ENCODE results near the gene LRRC4B.

DNA sequence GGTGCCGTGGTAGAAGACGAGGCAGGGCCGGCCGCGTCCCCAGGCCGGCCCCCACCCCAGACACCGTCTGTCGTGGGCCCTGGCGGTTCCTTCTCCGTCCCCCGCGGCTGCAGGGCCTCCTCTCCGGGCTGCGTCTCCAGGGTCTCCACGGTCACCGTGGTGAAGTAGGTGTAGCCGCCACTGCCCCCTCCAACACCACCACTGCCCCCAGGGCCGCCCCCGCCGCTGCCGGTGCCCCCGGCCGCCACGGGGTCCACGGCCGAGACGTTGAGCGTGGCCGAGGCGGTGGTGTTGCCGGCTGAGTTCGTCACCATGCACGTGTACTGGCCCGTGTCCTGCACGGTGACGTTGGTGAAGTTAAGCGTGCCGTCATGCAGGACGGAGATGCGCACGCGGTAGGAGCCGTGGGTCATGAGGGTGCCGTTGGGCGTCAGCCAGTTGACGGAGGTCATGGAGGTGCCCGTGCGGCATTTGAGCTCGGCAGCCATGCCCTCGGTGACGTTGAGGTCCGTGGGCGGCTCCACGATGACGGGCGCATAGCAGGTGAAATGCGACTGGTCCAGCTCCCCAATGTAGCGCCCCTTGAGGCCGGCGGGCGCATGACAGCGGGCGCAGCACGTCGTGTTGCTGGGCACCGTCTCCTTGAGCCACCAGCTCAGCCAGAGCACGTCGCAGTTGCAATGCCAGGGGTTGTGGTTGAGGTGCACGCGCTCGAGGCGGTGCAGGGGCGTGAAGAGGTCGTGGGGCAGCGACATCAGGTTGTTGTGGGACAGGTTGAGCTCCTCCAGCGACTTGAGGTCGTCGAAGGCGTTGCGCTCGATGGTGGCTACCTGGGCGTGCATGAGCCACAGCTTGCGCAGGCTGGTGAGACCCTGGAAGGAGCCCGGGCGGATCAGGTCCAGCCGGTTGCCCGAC, 49.9 kb downstream of the LRRC4B start:
- no peak for TF ChIP-seq CTCF (IDR thresholded peaks at IDR 0.05; ENCODE audit: insufficient read depth, low read depth, low read length)
- no peak for TF ChIP-seq EZH2 (IDR thresholded peaks at IDR 0.05; ENCODE audit: insufficient read depth, low read length)

Data from astrocyte (in vitro differentiated cells and primary cell).